GM12874 (cell line): ENCODE results near the gene OR10H4.

Source experiments
- TF ChIP-seq, protein P1 (sequence below): IDR thresholded peaks from 2 replicates; pipeline ENCODE4 v1.5.1; 2011; ENCODE audit warnings: low read depth, mild to moderate bottlenecking, control low read depth, low read length, moderate library complexity; ENCODE audit not compliant: insufficient read depth

OR10H4 gene

DNA sequence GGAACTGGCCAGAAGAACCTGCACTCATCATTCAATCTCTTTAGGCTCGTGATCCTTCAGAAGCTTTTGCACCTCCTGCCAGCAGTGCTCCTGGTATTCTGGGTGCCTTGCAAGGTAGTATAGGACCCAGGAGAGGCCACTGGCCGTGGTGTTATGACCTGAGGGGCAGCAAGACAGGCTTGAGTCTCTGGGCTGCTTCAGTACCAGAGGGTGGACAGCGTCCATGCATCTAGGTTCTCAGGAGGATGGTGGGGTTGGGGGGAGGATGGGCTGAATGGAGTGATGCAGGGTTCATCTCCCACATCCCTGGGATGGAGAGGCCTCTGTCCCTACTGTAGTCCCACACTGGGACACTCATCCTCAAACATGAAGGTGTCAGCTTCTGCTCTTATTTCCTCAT is 41.1 kb downstream of the OR10H4 start:
- TF ChIP-seq, protein P1, sequence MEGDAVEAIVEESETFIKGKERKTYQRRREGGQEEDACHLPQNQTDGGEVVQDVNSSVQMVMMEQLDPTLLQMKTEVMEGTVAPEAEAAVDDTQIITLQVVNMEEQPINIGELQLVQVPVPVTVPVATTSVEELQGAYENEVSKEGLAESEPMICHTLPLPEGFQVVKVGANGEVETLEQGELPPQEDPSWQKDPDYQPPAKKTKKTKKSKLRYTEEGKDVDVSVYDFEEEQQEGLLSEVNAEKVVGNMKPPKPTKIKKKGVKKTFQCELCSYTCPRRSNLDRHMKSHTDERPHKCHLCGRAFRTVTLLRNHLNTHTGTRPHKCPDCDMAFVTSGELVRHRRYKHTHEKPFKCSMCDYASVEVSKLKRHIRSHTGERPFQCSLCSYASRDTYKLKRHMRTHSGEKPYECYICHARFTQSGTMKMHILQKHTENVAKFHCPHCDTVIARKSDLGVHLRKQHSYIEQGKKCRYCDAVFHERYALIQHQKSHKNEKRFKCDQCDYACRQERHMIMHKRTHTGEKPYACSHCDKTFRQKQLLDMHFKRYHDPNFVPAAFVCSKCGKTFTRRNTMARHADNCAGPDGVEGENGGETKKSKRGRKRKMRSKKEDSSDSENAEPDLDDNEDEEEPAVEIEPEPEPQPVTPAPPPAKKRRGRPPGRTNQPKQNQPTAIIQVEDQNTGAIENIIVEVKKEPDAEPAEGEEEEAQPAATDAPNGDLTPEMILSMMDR = no peak

- TF ChIP-seq, protein P1 = no peak
Observed at GRCh38 chr19:15991602-15992001, 42.8 kb downstream of the OR10H4 start.

- TF ChIP-seq, protein P1 = no peak
Observed at GRCh38 chr19:15992014-15992413, 43.2 kb downstream of the OR10H4 start.

DNA sequence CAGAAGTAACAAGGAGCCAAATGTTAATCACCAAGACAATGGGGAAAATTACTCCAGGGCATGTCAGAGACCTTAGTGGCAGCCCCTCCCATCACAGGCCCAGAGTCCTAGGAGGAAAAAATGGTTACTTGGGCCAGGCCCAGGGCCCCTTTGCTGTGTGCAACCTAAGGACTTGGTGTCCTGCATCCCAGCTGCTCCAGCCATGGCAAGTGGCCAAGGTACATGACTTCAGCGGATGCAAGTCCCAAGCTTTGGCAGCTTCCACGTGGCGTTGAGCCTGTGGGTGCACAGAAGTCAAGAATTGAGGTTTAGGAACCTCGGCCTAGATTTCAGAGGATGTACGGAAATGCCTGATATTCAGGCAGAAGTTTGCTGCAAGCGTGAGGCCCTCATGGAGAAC is 46.7 kb downstream of the OR10H4 start:
- TF ChIP-seq, protein P1 = no peak

- TF ChIP-seq, protein P1 = no peak
Observed at GRCh38 chr19:15998166-15998565, 49.4 kb downstream of the OR10H4 start.
